GM23248 (cell line): Measurements from ENCODE around the gene TNFRSF13B.

Experiments
- EZH2 ChIP-seq: fragments of 200-600 bp; sonication (generic); IDR thresholded peaks from 2 replicates; pipeline ENCODE4 v1.6.1; 2018; ENCODE audit warnings: antibody characterized with exemption, mild to moderate bottlenecking; ENCODE audit not compliant: insufficient read depth, poor library complexity, severe bottlenecking
- EZH2phosphoT487 ChIP-seq: fragments of 200-600 bp; sonication (generic); IDR thresholded peaks from 2 replicates; pipeline ENCODE4 v1.6.1; 2018; ENCODE audit warnings: antibody characterized with exemption, moderate library complexity, mild to moderate bottlenecking, low read depth; ENCODE audit not compliant: insufficient read depth

GRCh38 chr17:16912021-16912962 is 59.6 kb downstream of the TNFRSF13B start:
- TF ChIP-seq EZH2 (no peak), EZH2phosphoT487 (no peak)
